Stimulated activated CD8-positive, alpha-beta memory T cell treated with anti-CD3 and anti-CD28 coated beads, Interleukin-15, amount 100 ng/mL, for 4 hours (primary cell): Measurements from ENCODE around the gene SMIM21.

ENCODE experiments used
- DNase-seq, 2 donors: peaks; one replicate each; pipeline ENCODE4 v3.0.0-alpha.2; 2020; ENCODE audit warnings: low read depth in 2 of 2

Gene SMIM21

GRCh38 chr18:75377258-75377657 is 50.2 kb downstream of the SMIM21 start:
- no peak for DNase-seq

- no peak for DNase-seq
Measured at GRCh38 chr18:75376004-75376403, 51.5 kb downstream of the SMIM21 start.

- DNase-seq: no peak
Measured at GRCh38 chr18:75375341-75375740, 52.2 kb downstream of the SMIM21 start.

- no peak for DNase-seq
Measured at GRCh38 chr18:75374466-75374865, 53.0 kb downstream of the SMIM21 start.

- no peak for DNase-seq
Measured at GRCh38 chr18:75369026-75369721, 58.3 kb downstream of the SMIM21 start.

- DNase-seq: no peak
Measured at GRCh38 chr18:75365837-75366236, 61.7 kb downstream of the SMIM21 start.

GRCh38 chr18:75365254-75365629 is 62.3 kb downstream of the SMIM21 start:
- no peak for DNase-seq

- DNase-seq: no peak
Measured at GRCh38 chr18:75364512-75365253, 62.8 kb downstream of the SMIM21 start.

GRCh38 chr18:75363446-75364225 is 63.9 kb downstream of the SMIM21 start:
- DNase-seq: no peak

- DNase-seq: no peak
Measured at GRCh38 chr18:75362435-75362834, 65.1 kb downstream of the SMIM21 start.

GRCh38 chr18:75360941-75361340 is 66.6 kb downstream of the SMIM21 start:
- no peak for DNase-seq

- no peak for DNase-seq
Measured at GRCh38 chr18:75360215-75360614, 67.3 kb downstream of the SMIM21 start.
